GM19395 (cell line): ENCODE data around the gene PAN3.
"Not testable (repeated sequence)": the region's sequence is repeated elsewhere in the genome, so short reads cannot be mapped to it uniquely, and the experiment has no call there.

Experiments
- ATAC-seq: cut with Tn5 transposase; IDR thresholded peaks from one replicate; pipeline ENCODE4 v1.9.1; 2021; ENCODE audit warnings: mild to moderate bottlenecking, moderate library complexity; ENCODE audit not compliant: unreplicated experiment

PAN3 gene

GRCh38 chr13:28131646-28132045, 6.7 kb upstream of the PAN3 start:
- ATAC-seq, result no peak

GRCh38 chr13:28136916-28137315, 1.4 kb upstream of the PAN3 start:
- no peak for ATAC-seq

GRCh38 chr13:28137596-28137995, 749 bp upstream of the PAN3 start:
- peak; percentile 23 for ATAC-seq

GRCh38 chr13:28138756-28139470, 568 bp downstream of the PAN3 start:
- ATAC-seq, result peak; percentile 38

- no peak for ATAC-seq
Measured at GRCh38 chr13:28140433-28141125, 2.2 kb downstream of the PAN3 start.

GRCh38 chr13:28141542-28141941, 3.2 kb downstream of the PAN3 start:
- not testable (repeated sequence) for ATAC-seq

- no peak for ATAC-seq
Measured at GRCh38 chr13:28145049-28145448, 6.7 kb downstream of the PAN3 start.

- no peak for ATAC-seq
Measured at GRCh38 chr13:28147495-28147894, 9.2 kb downstream of the PAN3 start.

GRCh38 chr13:28159057-28159456, 20.7 kb downstream of the PAN3 start:
- no peak for ATAC-seq

- no peak for ATAC-seq
Measured at GRCh38 chr13:28161370-28161769, 23.0 kb downstream of the PAN3 start.

- no peak for ATAC-seq
Measured at GRCh38 chr13:28163587-28163986, 25.2 kb downstream of the PAN3 start.

- ATAC-seq, result no peak
Measured at GRCh38 chr13:28166257-28166656, 27.9 kb downstream of the PAN3 start.

- no peak for ATAC-seq
Measured at GRCh38 chr13:28171266-28171665, 32.9 kb downstream of the PAN3 start.

- no peak for ATAC-seq
Measured at GRCh38 chr13:28172947-28173346, 34.6 kb downstream of the PAN3 start.

GRCh38 chr13:28173793-28174192, 35.4 kb downstream of the PAN3 start:
- no peak for ATAC-seq

- no peak for ATAC-seq
Measured at GRCh38 chr13:28177327-28177726, 39.0 kb downstream of the PAN3 start.

GRCh38 chr13:28177877-28178276, 39.5 kb downstream of the PAN3 start:
- no peak for ATAC-seq

- no peak for ATAC-seq
Measured at GRCh38 chr13:28179974-28180373, 41.6 kb downstream of the PAN3 start.

- no peak for ATAC-seq
Measured at GRCh38 chr13:28181413-28181812, 43.1 kb downstream of the PAN3 start.

- no peak for ATAC-seq
Measured at GRCh38 chr13:28185256-28185655, 46.9 kb downstream of the PAN3 start.

- ATAC-seq, result no peak
Measured at GRCh38 chr13:28199089-28199488, 60.7 kb downstream of the PAN3 start.

- no peak for ATAC-seq
Measured at GRCh38 chr13:28204043-28204442, 65.7 kb downstream of the PAN3 start.
